LNCAP (cell line): Measurements from ENCODE around the gene NXT1.

Source experiments
- TF ChIP-seq, protein P1 (sequence below): fragments of 450-650 bp; IDR thresholded peaks from 2 replicates; pipeline ENCODE4 v1.5.1; 2017; ENCODE audit warnings: mild to moderate bottlenecking

Gene NXT1

GRCh38 chr20:23387118-23387443 lies 36.5 kb downstream of the NXT1 start:
- TF ChIP-seq, protein P1, sequence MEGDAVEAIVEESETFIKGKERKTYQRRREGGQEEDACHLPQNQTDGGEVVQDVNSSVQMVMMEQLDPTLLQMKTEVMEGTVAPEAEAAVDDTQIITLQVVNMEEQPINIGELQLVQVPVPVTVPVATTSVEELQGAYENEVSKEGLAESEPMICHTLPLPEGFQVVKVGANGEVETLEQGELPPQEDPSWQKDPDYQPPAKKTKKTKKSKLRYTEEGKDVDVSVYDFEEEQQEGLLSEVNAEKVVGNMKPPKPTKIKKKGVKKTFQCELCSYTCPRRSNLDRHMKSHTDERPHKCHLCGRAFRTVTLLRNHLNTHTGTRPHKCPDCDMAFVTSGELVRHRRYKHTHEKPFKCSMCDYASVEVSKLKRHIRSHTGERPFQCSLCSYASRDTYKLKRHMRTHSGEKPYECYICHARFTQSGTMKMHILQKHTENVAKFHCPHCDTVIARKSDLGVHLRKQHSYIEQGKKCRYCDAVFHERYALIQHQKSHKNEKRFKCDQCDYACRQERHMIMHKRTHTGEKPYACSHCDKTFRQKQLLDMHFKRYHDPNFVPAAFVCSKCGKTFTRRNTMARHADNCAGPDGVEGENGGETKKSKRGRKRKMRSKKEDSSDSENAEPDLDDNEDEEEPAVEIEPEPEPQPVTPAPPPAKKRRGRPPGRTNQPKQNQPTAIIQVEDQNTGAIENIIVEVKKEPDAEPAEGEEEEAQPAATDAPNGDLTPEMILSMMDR = no peak

DNA sequence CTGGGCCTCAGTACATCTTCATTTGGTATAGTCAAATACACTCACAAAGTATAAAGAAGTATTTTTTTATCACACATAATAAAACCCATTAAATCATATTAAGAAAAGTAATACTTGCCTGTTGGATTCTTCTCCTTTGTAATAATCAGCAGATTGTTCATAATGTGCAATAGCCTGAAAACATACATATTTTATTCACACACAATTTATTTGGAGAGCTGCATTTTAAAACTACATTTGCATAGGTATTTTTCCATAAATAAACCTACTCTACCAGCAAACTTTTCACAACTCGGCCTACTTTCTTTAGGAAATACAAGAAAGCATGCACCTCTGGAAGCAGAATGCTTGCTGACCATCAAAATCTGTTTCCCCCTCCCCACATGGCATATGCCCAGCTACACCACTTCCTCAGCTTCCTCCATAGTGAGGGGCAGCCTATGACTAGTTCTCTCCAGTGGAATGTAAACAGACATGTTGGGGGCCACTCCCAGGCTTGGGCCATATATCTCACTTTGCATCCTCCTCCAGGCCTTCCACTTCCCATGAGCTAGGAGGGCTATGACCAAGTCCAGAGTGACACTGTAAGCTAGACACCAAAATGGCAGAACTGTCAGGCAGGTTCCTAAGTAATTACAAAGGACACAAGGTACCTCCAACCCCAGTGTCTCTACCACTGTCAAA lies 39.6 kb downstream of the NXT1 start:
- TF ChIP-seq, protein P1 = no peak

DNA sequence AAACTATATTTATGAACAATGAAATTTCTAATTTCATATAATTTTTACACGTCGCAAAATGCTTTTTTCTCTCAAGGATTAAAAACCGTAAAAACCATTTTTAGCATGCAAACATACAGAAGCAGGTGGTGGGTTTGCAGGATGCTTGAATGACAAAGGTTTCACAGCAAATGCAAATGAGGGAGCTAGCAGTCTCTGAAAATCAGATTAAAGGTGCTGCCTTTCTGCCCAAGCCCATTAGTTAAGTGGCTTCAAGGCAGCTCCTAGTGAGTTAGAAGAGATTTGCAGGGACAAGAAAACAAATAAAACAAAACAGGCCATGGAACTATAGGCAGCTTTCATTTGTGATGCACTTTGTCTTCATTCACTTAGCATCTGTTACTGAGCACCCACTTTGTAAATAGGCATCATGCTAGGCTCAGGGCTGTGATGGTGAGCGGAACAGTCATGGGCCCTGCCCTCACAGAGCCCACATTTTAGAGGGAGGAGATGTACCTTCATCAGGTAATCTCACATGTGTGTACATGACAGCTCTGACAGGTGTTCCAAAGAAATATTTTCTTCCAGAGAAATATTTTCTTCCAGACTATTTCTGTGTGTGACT lies 41.2 kb downstream of the NXT1 start:
- TF ChIP-seq, protein P1 = no peak

DNA sequence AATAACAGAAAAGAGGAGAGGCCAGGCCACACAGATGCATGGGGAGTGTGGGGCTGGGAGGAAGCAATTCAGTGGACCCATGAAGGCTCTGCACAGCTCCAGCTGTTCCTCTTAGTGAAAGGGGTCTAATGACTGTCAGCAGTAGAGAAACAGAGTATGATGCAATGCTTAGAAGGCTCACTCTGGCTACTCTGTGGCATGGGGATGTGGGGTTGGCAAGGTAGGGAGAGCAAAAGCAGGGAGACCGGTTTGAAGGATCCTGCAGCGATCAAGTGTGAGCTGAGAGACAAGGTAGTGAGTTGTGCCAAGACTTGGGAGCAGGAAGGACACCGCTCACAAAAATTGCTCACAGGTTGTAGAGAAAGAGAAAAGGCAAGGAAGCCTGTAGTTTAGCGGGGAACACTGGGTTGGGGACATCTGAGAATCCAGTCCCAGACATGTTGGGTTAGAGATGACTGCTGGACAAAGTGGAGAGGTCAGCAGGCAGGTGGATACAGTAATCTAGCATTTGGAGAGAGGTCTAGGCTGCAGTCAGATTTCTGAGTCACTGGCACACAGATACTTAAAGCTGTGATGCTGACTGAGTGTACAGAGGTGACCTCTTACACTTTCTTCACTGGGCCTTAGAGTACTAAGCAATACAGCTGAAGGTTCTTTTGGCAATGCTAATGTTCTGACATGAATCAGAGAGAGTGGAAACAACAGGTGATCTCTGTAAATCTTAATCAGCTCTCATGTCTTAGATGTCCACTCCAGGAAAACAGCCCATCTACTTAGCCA lies 43.6 kb downstream of the NXT1 start:
- TF ChIP-seq, protein P1 = no peak

- TF ChIP-seq, protein P1 = no peak
Measured at GRCh38 chr20:23396950-23397627, 46.5 kb downstream of the NXT1 start.

GRCh38 chr20:23397961-23398360 lies 47.4 kb downstream of the NXT1 start:
- TF ChIP-seq, protein P1 = no peak

- TF ChIP-seq, protein P1 = no peak
Measured at GRCh38 chr20:23399568-23400241, 49.1 kb downstream of the NXT1 start.
